ENCODE measurements around the gene NEUROG3.

Gene NEUROG3, protein sequence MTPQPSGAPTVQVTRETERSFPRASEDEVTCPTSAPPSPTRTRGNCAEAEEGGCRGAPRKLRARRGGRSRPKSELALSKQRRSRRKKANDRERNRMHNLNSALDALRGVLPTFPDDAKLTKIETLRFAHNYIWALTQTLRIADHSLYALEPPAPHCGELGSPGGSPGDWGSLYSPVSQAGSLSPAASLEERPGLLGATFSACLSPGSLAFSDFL

GRCh38 chr10:69573056-69573806 lies at the start of gene NEUROG3:
Gene NEUROG3 (minus strand): TSS chr10:69573422. CDS start chr10:69573043, 379 bp downstream.
- DNase-seq (ENCODE audit: low read depth) = no peak
- no peak for TF ChIP-seq CTCF (IDR thresholded peaks at IDR 0.05; ENCODE audit: low read depth, low read length, missing control alignments)
- H3K4me3 ChIP-seq (ENCODE audit: low read depth, low read length) = peak within 1 kb of the TSS; percentile 28

DNA sequence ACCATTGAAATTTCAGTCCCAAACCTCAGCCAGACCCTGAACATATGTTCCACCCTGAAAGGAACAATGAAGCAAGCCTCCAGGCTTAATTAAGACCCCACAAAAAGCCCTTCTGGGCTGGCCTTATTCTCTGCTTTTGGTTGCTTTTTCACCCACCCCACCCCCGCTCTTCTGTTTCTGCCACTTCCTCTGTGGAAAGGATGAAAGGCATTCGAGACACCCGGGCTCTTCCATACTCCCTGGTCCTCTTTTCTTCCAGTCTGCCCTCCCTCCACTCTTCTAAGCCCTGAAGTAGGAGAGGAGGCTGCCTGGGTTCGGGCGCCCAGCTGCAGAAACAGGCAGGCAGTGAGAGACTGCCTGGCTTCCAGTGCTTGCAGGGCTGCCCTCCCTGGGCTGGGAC lies 47.4 kb upstream of the NEUROG3 start:
- no peak overlapping the region for H3K4me3 ChIP-seq (ENCODE audit: low read depth, low read length)
- TF ChIP-seq CTCF (IDR thresholded peaks at IDR 0.05; ENCODE audit: low read depth, low read length, missing control alignments) = no peak
- DNase-seq (ENCODE audit: low read depth) = no peak

GRCh38 chr10:69619626-69620025 lies 46.4 kb upstream of the NEUROG3 start:
- H3K4me3 ChIP-seq (ENCODE audit: low read depth, low read length) = no peak overlapping the region
- TF ChIP-seq CTCF (IDR thresholded peaks at IDR 0.05; ENCODE audit: low read depth, low read length, missing control alignments) = no peak
- DNase-seq (ENCODE audit: low read depth) = no peak

- TF ChIP-seq CTCF (IDR thresholded peaks at IDR 0.05; ENCODE audit: low read depth, low read length, missing control alignments) = no peak
- no peak for DNase-seq (ENCODE audit: low read depth)
- no peak overlapping the region for H3K4me3 ChIP-seq (ENCODE audit: low read depth, low read length)
These were observed 45.5 kb upstream of the NEUROG3 start for GRCh38 chr10:69618746-69619145.

DNA sequence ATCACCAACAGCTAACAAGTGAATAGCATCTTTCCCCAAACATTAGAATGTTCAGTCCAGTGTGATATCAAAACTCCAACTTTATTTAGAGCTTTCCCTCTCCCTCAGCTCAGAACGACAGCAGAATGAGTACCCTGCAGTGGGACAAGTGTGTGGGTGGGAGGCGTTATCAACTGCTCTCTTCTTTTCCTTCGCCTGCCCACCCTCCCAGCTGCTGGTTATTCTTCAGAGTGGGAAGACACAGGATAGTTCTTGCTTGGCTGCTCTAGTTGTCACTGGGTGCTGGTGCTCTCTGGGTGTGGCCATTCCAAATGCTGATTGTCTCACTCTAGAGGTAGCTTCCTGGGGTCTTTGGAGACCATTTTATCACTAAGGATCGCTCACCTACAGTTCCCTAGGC lies 43.1 kb upstream of the NEUROG3 start:
- no peak for DNase-seq (ENCODE audit: low read depth)
- no peak overlapping the region for H3K4me3 ChIP-seq (ENCODE audit: low read depth, low read length)
- TF ChIP-seq CTCF (IDR thresholded peaks at IDR 0.05; ENCODE audit: low read depth, low read length, missing control alignments) = no peak

DNA sequence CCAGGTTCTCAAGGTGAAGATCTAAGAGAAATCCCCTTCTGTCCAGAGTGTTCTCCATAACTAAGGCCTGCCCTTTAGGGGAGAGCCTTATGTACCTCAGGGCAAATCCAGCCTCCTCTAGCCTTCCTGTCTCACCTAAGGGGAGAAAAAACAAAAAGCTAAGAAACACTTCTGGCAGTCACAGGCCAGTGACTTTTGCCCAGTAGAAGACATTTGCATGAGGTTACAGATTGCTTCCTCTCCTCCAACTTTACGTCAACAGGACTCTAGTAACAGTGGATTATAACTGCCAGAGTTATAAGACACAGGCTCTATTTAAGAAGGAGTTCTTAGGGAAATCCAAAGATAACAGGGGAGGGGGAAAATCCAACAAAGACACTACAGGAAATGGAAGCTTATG lies 40.9 kb upstream of the NEUROG3 start:
- no peak for TF ChIP-seq CTCF (IDR thresholded peaks at IDR 0.05; ENCODE audit: low read depth, low read length, missing control alignments)
- H3K4me3 ChIP-seq (ENCODE audit: low read depth, low read length) = no peak overlapping the region
- DNase-seq (ENCODE audit: low read depth) = no peak

GRCh38 chr10:69612760-69613159 lies 39.5 kb upstream of the NEUROG3 start:
- no peak overlapping the region for H3K4me3 ChIP-seq (ENCODE audit: low read depth, low read length)
- no peak for TF ChIP-seq CTCF (IDR thresholded peaks at IDR 0.05; ENCODE audit: low read depth, low read length, missing control alignments)
- no peak for DNase-seq (ENCODE audit: low read depth)

Data from GM12864 (cell line).